H9 (cell line): ENCODE data around the gene NDUFA11. TPM values are rescaled to one million over a fixed set of nuclear protein-coding genes. Genes with fewer than 3 reads are reported as not detected.

Experiments used
- DNase-seq: peaks from one replicate; pipeline ENCODE4 v3.0.0-alpha.2; 2017
- H2AFZ ChIP-seq: one replicate; pipeline ENCODE4 v1.6.1; 2013; ENCODE audit warnings: mild to moderate bottlenecking, low read length, control low read depth, moderate library complexity
- H2AK5ac ChIP-seq: 2 replicates; pipeline ENCODE4 v1.6.1; 2013; ENCODE audit warnings: low read length, control low read depth, mixed read lengths; ENCODE audit not compliant: insufficient read length
- H2BK120ac ChIP-seq: one replicate; pipeline ENCODE4 v1.6.1; 2013; ENCODE audit warnings: low read depth, mild to moderate bottlenecking, low read length, control low read depth, inconsistent platforms; ENCODE audit not compliant: poor library complexity, severe bottlenecking
- H2BK12ac ChIP-seq: 2 replicates; pipeline ENCODE4 v1.6.1; 2013; ENCODE audit warnings: low read length, control low read depth, mixed read lengths, low read depth; ENCODE audit not compliant: insufficient read length
- H2BK15ac ChIP-seq: 2 replicates; pipeline ENCODE4 v1.6.1; 2013; ENCODE audit warnings: low read depth, low read length, control low read depth
- H2BK20ac ChIP-seq: one replicate; pipeline ENCODE4 v1.6.1; 2013; ENCODE audit warnings: low read depth, mild to moderate bottlenecking, low read length, control low read depth, inconsistent platforms; ENCODE audit not compliant: poor library complexity, severe bottlenecking
- H2BK5ac ChIP-seq: 2 replicates; pipeline ENCODE4 v1.6.1; 2013; ENCODE audit warnings: low read length, control low read depth, mixed read lengths; ENCODE audit not compliant: insufficient read length
- H3K14ac ChIP-seq: 2 replicates; pipeline ENCODE4 v1.6.1; 2013; ENCODE audit warnings: low read length, control low read depth; ENCODE audit not compliant: insufficient read depth
- H3K18ac ChIP-seq: 2 replicates; pipeline ENCODE4 v1.6.1; 2013; ENCODE audit warnings: low read depth, mild to moderate bottlenecking, mixed read lengths, low read length, control low read depth; ENCODE audit not compliant: insufficient read length
- H3K23ac ChIP-seq: 2 replicates; pipeline ENCODE4 v1.6.1; 2013; ENCODE audit warnings: low read length, control low read depth, mixed read lengths, low read depth; ENCODE audit not compliant: insufficient read length
- H3K23me2 ChIP-seq: 2 replicates; pipeline ENCODE4 v1.6.1; 2013; ENCODE audit warnings: low read depth, mild to moderate bottlenecking, mixed read lengths, low read length, control low read depth; ENCODE audit not compliant: insufficient read length, poor library complexity, severe bottlenecking
- H3K27ac ChIP-seq: 2 replicates; pipeline ENCODE4 v1.5.1; 2013; ENCODE audit warnings: low read length, control low read depth, mixed read lengths, low read depth; ENCODE audit not compliant: insufficient read length
- H3K27me3 ChIP-seq: 2 replicates; pipeline ENCODE4 v1.6.1; 2013; ENCODE audit warnings: low read length, control low read depth, inconsistent platforms; ENCODE audit not compliant: insufficient read depth
- H3K4ac ChIP-seq: 2 replicates; pipeline ENCODE4 v1.6.1; 2013; ENCODE audit warnings: low read depth, mild to moderate bottlenecking, control low read depth, inconsistent platforms, low read length, moderate library complexity
- H3K4me1 ChIP-seq: 2 replicates; pipeline ENCODE4 v1.6.1; 2013; ENCODE audit warnings: low read length, control low read depth, inconsistent platforms; ENCODE audit not compliant: insufficient read depth
- H3K4me2 ChIP-seq: 2 replicates; pipeline ENCODE4 v1.6.1; 2013; ENCODE audit warnings: low read length, control low read depth, mixed read lengths; ENCODE audit not compliant: insufficient read length, insufficient read depth
- H3K56ac ChIP-seq: 2 replicates; pipeline ENCODE4 v1.6.1; 2013; ENCODE audit warnings: low read depth, mild to moderate bottlenecking, mixed read lengths, low read length, control low read depth; ENCODE audit not compliant: insufficient read length
- H3K79me1 ChIP-seq: 2 replicates; pipeline ENCODE4 v1.6.1; 2013; ENCODE audit warnings: low read depth, mild to moderate bottlenecking, moderate library complexity, low read length, control low read depth, inconsistent platforms; ENCODE audit not compliant: insufficient read depth, poor library complexity, severe bottlenecking
- H3K79me2 ChIP-seq: 2 replicates; pipeline ENCODE4 v1.6.1; 2013; ENCODE audit warnings: low read length, control low read depth, inconsistent platforms; ENCODE audit not compliant: insufficient read depth
- H3K9ac ChIP-seq: 2 replicates; pipeline ENCODE4 v1.6.1; 2013; ENCODE audit warnings: low read length, control low read depth, mixed read lengths; ENCODE audit not compliant: insufficient read length; ENCODE audit errors: extremely low read depth
- H3K9me3 ChIP-seq: one replicate; pipeline ENCODE4 v1.6.1; 2013; ENCODE audit warnings: low read depth, low read length, inconsistent platforms; ENCODE audit not compliant: control insufficient read depth
- H3T11ph ChIP-seq: one replicate; pipeline ENCODE4 v1.6.1; 2013; ENCODE audit warnings: mild to moderate bottlenecking, low read length, control low read depth, inconsistent platforms
- H4K20me1 ChIP-seq: one replicate; pipeline ENCODE4 v1.6.1; 2013; ENCODE audit not compliant: control insufficient read depth, insufficient read length, insufficient read depth
- H4K5ac ChIP-seq: 2 replicates; pipeline ENCODE4 v1.6.1; 2013; ENCODE audit warnings: low read depth, mild to moderate bottlenecking, mixed read lengths, low read length, control low read depth; ENCODE audit not compliant: insufficient read length
- H4K8ac ChIP-seq: replicated peaks from 2 replicates; pipeline ENCODE4 v1.6.1; 2013; ENCODE audit warnings: low read length, control low read depth, mixed read lengths, low read depth; ENCODE audit not compliant: insufficient read length
- H4K91ac ChIP-seq: 2 replicates; pipeline ENCODE4 v1.6.1; 2013; ENCODE audit warnings: low read depth, mild to moderate bottlenecking, moderate library complexity, mixed read lengths, low read length, control low read depth; ENCODE audit not compliant: insufficient read length
- H3K27ac Mint-ChIP-seq, 3 experiments: 2 replicates in 2 of 3; 3 replicates in 1 of 3; pipeline ENCODE4 v1.8.0; 2020 to 2021; ENCODE audit warnings: mixed read lengths in 3 of 3, mild to moderate bottlenecking in 1 of 3, moderate library complexity in 1 of 3
- H3K27me3 Mint-ChIP-seq: 2 replicates; pipeline ENCODE4 v1.8.0; 2021; ENCODE audit warnings: low read depth, mild to moderate bottlenecking, moderate library complexity, mixed read lengths
- H3K36me3 Mint-ChIP-seq, 3 experiments: 2 replicates in 2 of 3; 3 replicates in 1 of 3; pipeline ENCODE4 v1.8.0; 2020 to 2021; ENCODE audit warnings: low read depth in 3 of 3, mixed read lengths in 3 of 3; ENCODE audit not compliant: insufficient read depth in 1 of 3
- H3K4me1 Mint-ChIP-seq, 2 experiments: 2 replicates each; pipeline ENCODE4 v1.8.0; 2020; ENCODE audit warnings: mixed read lengths in 2 of 2
- H3K4me3 Mint-ChIP-seq, 2 experiments: 2 replicates in 1 of 2; 3 replicates in 1 of 2; pipeline ENCODE4 v1.8.0; 2020 to 2021; ENCODE audit warnings: mild to moderate bottlenecking in 2 of 2, mixed read lengths in 2 of 2, moderate library complexity in 1 of 2
- H3K9me3 Mint-ChIP-seq, 2 experiments: 2 replicates in 1 of 2; 3 replicates in 1 of 2; pipeline ENCODE4 v1.8.0; 2020; ENCODE audit warnings: mild to moderate bottlenecking in 2 of 2, mixed read lengths in 2 of 2, moderate library complexity in 1 of 2
- CTCF ChIP-seq: fragments of 200-600 bp; sonication (generic); conservative IDR thresholded peaks from 3 replicates; pipeline ENCODE4 v1.8.0; 2021; ENCODE audit warnings: antibody characterized with exemption, mild to moderate bottlenecking
- WGBS: extraction: QIAGEN DNeasy Blood & Tissue Kit; methylation state at CpG from one replicate; pipeline ENCODE4 v1.1.7; 2013; ENCODE audit warnings: missing lambda C conversion rate, low lambda C conversion rate, mixed read lengths; ENCODE audit not compliant: insufficient read length; ENCODE audit errors: extremely low coverage; 5-methylcytosine and 5-hydroxymethylcytosine counted together
- total RNA-seq: library from RNA; stranded (reverse); gene quantifications from 2 replicates; pipeline ENCODE4 v1.2.1, GENCODE V29; 2021

The NDUFA11 gene
- total RNA-seq, 1 experiment from 2014 or later: 282 TPM

- H3K27me3 Mint-ChIP-seq: peaks cover 15% of the 10 kb centered on the region
- Histone ChIP-seq H3K14ac (no peak overlapping the region), H3K9me3 (no peaks in the 10 kb centered on the region), H2BK12ac (no peak overlapping the region), H4K8ac (no peak overlapping the region), H2BK20ac (no peak overlapping the region), H3K27ac (no peak overlapping the region), H2BK15ac (no peak overlapping the region), H3K79me2 (no peaks in the 10 kb centered on the region), H3K23ac (no peak overlapping the region), H3K18ac (no peak overlapping the region), H3K27me3 (no peaks in the 10 kb centered on the region), H2BK5ac (no peak overlapping the region), H4K91ac (no peak overlapping the region), H3K4me2 (no peak overlapping the region), H4K20me1 (no peaks in the 10 kb centered on the region), H2AFZ (no peak overlapping the region), H3K4ac (no peak overlapping the region), H3K4me1 (no peaks in the 10 kb centered on the region), H3K79me1 (no peaks in the 10 kb centered on the region), H3K23me2 (no peaks in the 10 kb centered on the region), H2AK5ac (no peak overlapping the region), H4K5ac (no peak overlapping the region), H3T11ph (no peak overlapping the region), H3K9ac (no peak overlapping the region), H3K56ac (no peak overlapping the region), H2BK120ac (no peak overlapping the region)
- no peak for TF ChIP-seq CTCF
- DNase-seq: no peak
- no CpG with 5 or more reads among the region's 12 CpGs for WGBS
- peaks cover 0 to 6% of the 10 kb centered on the region in 2 experiments; a peak in 1 of 4 replicates for H3K4me1 Mint-ChIP-seq
- H3K9me3 Mint-ChIP-seq: no peaks in the 10 kb centered on the region; a peak in 1 of 5 replicates
- peak overlapping the region in 1 of 3 experiments; percentile 48; a peak in 1 of 7 replicates for H3K27ac Mint-ChIP-seq
- H3K4me3 Mint-ChIP-seq: no peak overlapping the region; a peak in 1 of 5 replicates
- no peaks in the 10 kb centered on the region; a peak in 1 of 7 replicates for H3K36me3 Mint-ChIP-seq
Measured at GRCh38 chr19:5873617-5874199, 29.9 kb downstream of the NDUFA11 start.
